Measurements from ENCODE around the gene CLMP.

CLMP gene

GRCh38 chr11:123052901-123053721 is 141.9 kb downstream of the CLMP start:
- DNase-seq = no peak

GRCh38 chr11:123051634-123052033 is 143.4 kb downstream of the CLMP start:
- DNase-seq = no peak

- no peak for DNase-seq
Measured at GRCh38 chr11:123051146-123051545, 143.9 kb downstream of the CLMP start.

- no peak for DNase-seq
Measured at GRCh38 chr11:123047947-123048293, 147.1 kb downstream of the CLMP start.

- DNase-seq = peak; percentile 38
Measured at GRCh38 chr11:123047266-123047946, 147.6 kb downstream of the CLMP start.

GRCh38 chr11:123046473-123047259 is 148.4 kb downstream of the CLMP start:
- no peak for DNase-seq

- peak; percentile 15 for DNase-seq
Measured at GRCh38 chr11:123045101-123045500, 149.9 kb downstream of the CLMP start.

- DNase-seq = no peak
Measured at GRCh38 chr11:123041185-123041584, 153.9 kb downstream of the CLMP start.

GRCh38 chr11:123040111-123040432 is 155.0 kb downstream of the CLMP start:
- no peak for DNase-seq

- DNase-seq = no peak
Measured at GRCh38 chr11:123035831-123036230, 159.2 kb downstream of the CLMP start.

GRCh38 chr11:123034597-123034996 is 160.5 kb downstream of the CLMP start:
- no peak for DNase-seq

- DNase-seq = peak; percentile 61
Measured at GRCh38 chr11:123033895-123034294, 161.2 kb downstream of the CLMP start.

- no peak for DNase-seq
Measured at GRCh38 chr11:123030517-123030916, 164.5 kb downstream of the CLMP start.

- peak; percentile 59 for DNase-seq
Measured at GRCh38 chr11:123020968-123021367, 174.1 kb downstream of the CLMP start.

Data from NCI-H146 (cell line).